SW480 (cell line): ENCODE data around the gene RGS11.

ENCODE experiments used
- DNase-seq: peaks from one replicate; pipeline ENCODE4 v3.0.0-alpha.2; 2016; ENCODE audit warnings: low spot score

RGS11 gene

GRCh38 chr16:296806-297510 is 21.2 kb upstream of the RGS11 start:
- no peak for DNase-seq

- no peak for DNase-seq
These were observed 20.5 kb upstream of the RGS11 start for GRCh38 chr16:296276-296675.

GRCh38 chr16:293043-293775 is 17.5 kb upstream of the RGS11 start:
- DNase-seq, result no peak

GRCh38 chr16:291539-291938 is 15.8 kb upstream of the RGS11 start:
- no peak for DNase-seq

GRCh38 chr16:290681-291405 is 15.1 kb upstream of the RGS11 start:
- no peak for DNase-seq

- no peak for DNase-seq
These were observed 14.4 kb upstream of the RGS11 start for GRCh38 chr16:290015-290680.

- DNase-seq, result no peak
These were observed 13.8 kb upstream of the RGS11 start for GRCh38 chr16:289395-289997.

GRCh38 chr16:287981-288920 is 12.5 kb upstream of the RGS11 start:
- no peak for DNase-seq

- DNase-seq, result no peak
These were observed 11.6 kb upstream of the RGS11 start for GRCh38 chr16:287298-287811.

- DNase-seq, result no peak
These were observed 10.9 kb upstream of the RGS11 start for GRCh38 chr16:286491-287297.

- no peak for DNase-seq
These were observed 9.7 kb upstream of the RGS11 start for GRCh38 chr16:285146-286055.

GRCh38 chr16:284204-285120 is 8.7 kb upstream of the RGS11 start:
- DNase-seq, result no peak

- DNase-seq, result no peak
These were observed 7.5 kb upstream of the RGS11 start, which contains the start of gene PDIA2 for GRCh38 chr16:283033-283805. Gene PDIA2, plus strand, starts transcription at chr16:283164. Its CDS starts 6 bp downstream, at chr16:283170.

- no peak for DNase-seq
These were observed 6.7 kb upstream of the RGS11 start for GRCh38 chr16:282491-282890.

- DNase-seq, result no peak
These were observed 6.0 kb upstream of the RGS11 start for GRCh38 chr16:281660-282255.

GRCh38 chr16:280991-281659 is 5.4 kb upstream of the RGS11 start:
- DNase-seq, result no peak
